Body of pancreas (tissue), 4 donors: ENCODE results near the gene PHYHIPL. TPM values are rescaled to one million over a fixed set of nuclear protein-coding genes. Genes with fewer than 3 reads are reported as not detected.

Experiments
- ATAC-seq: fragments of 150-250 bp; one replicate; pipeline ENCODE4 v1.9.1; 2016
- DNase-seq, 4 donors: peaks; one replicate each; pipeline ENCODE4 v3.0.0-alpha.2; 2019
- H3K27ac ChIP-seq, 4 donors: fragments of 200-600 bp; sonication (generic); 1 replicate in 3 of 4; 2 replicates in 1 of 4; pipeline versions ENCODE4 v1.5.1 to v1.6.1; 2016 to 2019; ENCODE audit warnings: mild to moderate bottlenecking in 1 of 4, mixed read lengths in 1 of 4, moderate library complexity in 1 of 4
- H3K27me3 ChIP-seq, 2 donors: fragments of 200-600 bp; sonication (generic); one replicate each; pipeline ENCODE4 v1.6.0; 2016; ENCODE audit warnings: mild to moderate bottlenecking in 1 of 2
- H3K36me3 ChIP-seq, 2 donors: fragments of 200-600 bp; sonication (generic); replicated peaks in 1 of 2; 2 replicates each; pipeline ENCODE4 v1.5.1; 2016; ENCODE audit warnings: low read depth in 2 of 2; ENCODE audit not compliant: insufficient read depth in 1 of 2
- H3K4me1 ChIP-seq: fragments of 200-600 bp; sonication (generic); one replicate; pipeline ENCODE4 v1.6.0; 2016
- H3K4me3 ChIP-seq, 2 donors: fragments of 200-600 bp; sonication (generic); 1 replicate in 1 of 2; 2 replicates in 1 of 2; pipeline ENCODE4 v1.5.1; 2016 to 2019
- H3K9me3 ChIP-seq, 3 donors: fragments of 200-600 bp; sonication (generic); 1 replicate in 2 of 3; 2 replicates in 1 of 3; pipeline ENCODE4 v1.5.1; 2016
- CTCF ChIP-seq, 7 experiments: fragments of 450-650 bp in 4 of 7; fragments of 200-600 bp in 3 of 7; sonication (generic) in 3 of 7; IDR thresholded peaks; one replicate each; pipeline ENCODE4 v1.5.1; 2016 to 2019; ENCODE audit warnings: antibody characterized with exemption in 7 of 7
- POLR2A ChIP-seq, 3 donors: fragments of 450-650 bp; IDR thresholded peaks; one replicate each; pipeline ENCODE4 v1.6.1; 2016; ENCODE audit warnings: antibody characterized with exemption in 3 of 3, mild to moderate bottlenecking in 2 of 3
- WGBS, 2 donors: methylation state at CpG; one replicate each; pipeline ENCODE4 v1.1.5; 2017; 5-methylcytosine and 5-hydroxymethylcytosine counted together
- intact Hi-C: fragments of 100-400 bp; cut with DNase I; formaldehyde crosslinking; loops from one replicate; pipeline ENCODE4 v1.15.1; 2023
- total RNA-seq, 2 donors: library from RNA; depleted of rRNA; stranded (reverse); fragments of >200 nt; gene quantifications; one replicate each; pipeline ENCODE4 v1.1.0, GENCODE V29; 2016

Gene PHYHIPL
- total RNA-seq, 2 donors from 2014 or later, result 0.33 to 4.9 TPM

GRCh38 chr10:59242991-59243390 is 66.5 kb downstream of the PHYHIPL start:
- DNase-seq (no peak), ATAC-seq (no peak)
- Histone ChIP-seq H3K4me3 (no peak overlapping the region), H3K4me1 (no peaks in the 10 kb centered on the region), H3K27me3 (no peaks in the 10 kb centered on the region), H3K9me3 (no peaks in the 10 kb centered on the region), H3K27ac (no peak overlapping the region), H3K36me3 (peaks cover 0 to 11% of the 10 kb centered on the region in 2 donors)
- intact Hi-C loops, result loop anchor here (5.0 kb wide), 1 partner anchor 374 kb away; no protein-coding TSS in a partner anchor
- WGBS, 2 donors, result 91% methylated on average over 3 of the region's 3 CpGs
- no peak for TF ChIP-seq POLR2A (IDR thresholded peaks at IDR 0.05)
- TF ChIP-seq CTCF (IDR thresholded peaks at IDR 0.05), result no peak

- H3K27ac ChIP-seq, result no peak overlapping the region
- H3K36me3 ChIP-seq, result peaks cover 0 to 11% of the 10 kb centered on the region in 2 donors
- H3K4me3 ChIP-seq, result no peak overlapping the region
- TF ChIP-seq CTCF (IDR thresholded peaks at IDR 0.05) (no peak), POLR2A (IDR thresholded peaks at IDR 0.05) (no peak)
- DNase-seq (no peak), ATAC-seq (no peak)
- H3K27me3 ChIP-seq, result no peaks in the 10 kb centered on the region
- intact Hi-C loops, result loop anchor here (5.0 kb wide), 1 partner anchor 374 kb away; no protein-coding TSS in a partner anchor
- 83 to 100% methylated on average over 2 of the region's 2 CpGs for WGBS, 2 donors
- H3K4me1 ChIP-seq, result no peaks in the 10 kb centered on the region
- no peaks in the 10 kb centered on the region for H3K9me3 ChIP-seq
Observed at GRCh38 chr10:59243611-59244195, 67.3 kb downstream of the PHYHIPL start.

DNA sequence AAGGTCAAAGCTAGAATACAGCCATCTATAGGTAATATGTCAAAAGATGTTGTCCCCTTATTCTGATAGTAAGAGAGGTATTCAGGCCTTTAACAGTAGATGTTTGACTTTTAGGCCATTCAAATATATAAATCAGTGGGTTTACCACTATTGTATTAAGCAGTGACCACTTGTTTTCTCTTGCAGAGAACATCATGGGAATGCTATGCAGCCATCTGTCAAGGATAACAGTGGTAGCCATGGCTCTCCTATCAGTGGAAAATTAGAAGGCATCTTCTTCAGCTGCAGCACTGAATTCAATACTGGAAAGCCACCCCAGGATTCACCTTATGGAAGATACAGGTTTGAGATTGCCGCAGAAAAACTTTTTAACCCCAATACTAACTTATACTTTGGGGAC is 68.4 kb downstream of the PHYHIPL start:
- DNase-seq, result no peak
- no peak for ATAC-seq
- Histone ChIP-seq H3K4me1 (no peaks in the 10 kb centered on the region), H3K4me3 (no peak overlapping the region), H3K27ac (no peak overlapping the region), H3K36me3 (peaks cover 0 to 7% of the 10 kb centered on the region in 2 donors), H3K27me3 (no peaks in the 10 kb centered on the region), H3K9me3 (no peaks in the 10 kb centered on the region)
- TF ChIP-seq CTCF (IDR thresholded peaks at IDR 0.05), result no peak
- no peak for TF ChIP-seq POLR2A (IDR thresholded peaks at IDR 0.05)
- intact Hi-C loops, result loop anchor here (5.0 kb wide), 1 partner anchor 372 kb away; no protein-coding TSS in a partner anchor
- WGBS, 2 donors, result 93% methylated on average over 1 of the region's 1 CpG

DNA sequence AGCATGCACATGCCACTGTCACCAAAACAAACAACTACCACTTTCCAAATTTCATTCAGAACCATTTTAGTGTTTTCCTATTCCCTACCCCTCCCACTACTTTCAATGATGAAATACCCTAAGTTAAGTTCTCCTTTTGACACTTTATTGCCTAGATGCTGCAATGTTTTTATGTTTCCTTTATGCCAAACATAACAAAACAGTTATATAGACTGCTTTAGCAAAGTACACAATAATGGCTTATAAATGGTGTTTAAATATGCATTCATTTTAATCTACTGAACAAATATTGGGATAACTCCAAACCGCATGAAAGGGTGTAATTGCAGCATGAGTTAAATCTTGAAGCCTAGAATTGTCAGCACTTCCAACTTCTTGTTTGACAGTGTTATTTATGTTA is 69.2 kb downstream of the PHYHIPL start:
- no peak for DNase-seq

More for the DNA sequence above, 69.2 kb downstream of the PHYHIPL start:
- ATAC-seq, result no peak
- peaks cover 0 to 9% of the 10 kb centered on the region in 2 donors for H3K36me3 ChIP-seq
- intact Hi-C loops, result no loop called here
- no peak for TF ChIP-seq POLR2A (IDR thresholded peaks at IDR 0.05)
- TF ChIP-seq CTCF (IDR thresholded peaks at IDR 0.05), result no peak
- H3K27ac ChIP-seq, result no peak overlapping the region
- H3K27me3 ChIP-seq, result no peaks in the 10 kb centered on the region
- no peaks in the 10 kb centered on the region for H3K9me3 ChIP-seq
- no peak overlapping the region for H3K4me3 ChIP-seq
- H3K4me1 ChIP-seq, result no peaks in the 10 kb centered on the region
- 40 to 49% methylated on average over 1 of the region's 1 CpG for WGBS, 2 donors
